NCI-H345 treated with DMSO at 0.1 percent for 48 hours (cell line): ENCODE measurements around the gene CIDEC.

Experiments used
- DNase-seq: peaks from one replicate; lab custom pipeline; 2025; ENCODE audit not compliant: unreplicated experiment; lab: John Stamatoyannopoulos, UW

Gene CIDEC

DNA sequence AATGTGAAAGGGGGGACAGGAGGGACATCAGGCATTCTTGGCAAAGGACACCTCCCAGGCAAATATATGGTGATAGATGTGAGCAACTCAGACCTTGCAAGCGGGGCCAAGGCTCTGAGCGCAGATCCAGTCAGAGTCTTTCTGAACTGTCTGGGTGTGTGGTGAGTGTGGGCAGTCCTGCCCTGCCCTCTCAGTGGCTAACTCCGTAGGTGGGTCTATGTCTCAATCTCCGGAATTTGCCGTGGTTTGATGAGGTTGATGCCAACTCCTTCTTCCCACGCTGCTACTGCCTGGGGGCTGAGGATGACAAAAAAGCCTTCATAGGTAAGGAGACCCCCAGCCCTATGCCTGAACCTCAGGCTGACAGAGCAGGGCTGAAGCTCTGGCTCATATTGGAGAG, 62.6 kb downstream of the CIDEC start:
- no peak for DNase-seq
